GM12875 (cell line): ENCODE data around the gene CCM2L.

ENCODE experiments used
- H3K4me3 ChIP-seq: one replicate; pipeline ENCODE4 v1.5.1; 2011; ENCODE audit warnings: low read depth, low read length, control low read depth
- TF ChIP-seq, protein P1 (sequence below): IDR thresholded peaks from 2 replicates; pipeline ENCODE4 v1.5.1; 2011; ENCODE audit warnings: low read depth, mild to moderate bottlenecking, control low read depth, inconsistent platforms, low read length, moderate library complexity, borderline replicate concordance; ENCODE audit not compliant: insufficient read depth

CCM2L gene

GRCh38 chr20:31972471-31973021, 37.7 kb upstream of the CCM2L start:
- no peak overlapping the region for H3K4me3 ChIP-seq
- TF ChIP-seq, protein P1, sequence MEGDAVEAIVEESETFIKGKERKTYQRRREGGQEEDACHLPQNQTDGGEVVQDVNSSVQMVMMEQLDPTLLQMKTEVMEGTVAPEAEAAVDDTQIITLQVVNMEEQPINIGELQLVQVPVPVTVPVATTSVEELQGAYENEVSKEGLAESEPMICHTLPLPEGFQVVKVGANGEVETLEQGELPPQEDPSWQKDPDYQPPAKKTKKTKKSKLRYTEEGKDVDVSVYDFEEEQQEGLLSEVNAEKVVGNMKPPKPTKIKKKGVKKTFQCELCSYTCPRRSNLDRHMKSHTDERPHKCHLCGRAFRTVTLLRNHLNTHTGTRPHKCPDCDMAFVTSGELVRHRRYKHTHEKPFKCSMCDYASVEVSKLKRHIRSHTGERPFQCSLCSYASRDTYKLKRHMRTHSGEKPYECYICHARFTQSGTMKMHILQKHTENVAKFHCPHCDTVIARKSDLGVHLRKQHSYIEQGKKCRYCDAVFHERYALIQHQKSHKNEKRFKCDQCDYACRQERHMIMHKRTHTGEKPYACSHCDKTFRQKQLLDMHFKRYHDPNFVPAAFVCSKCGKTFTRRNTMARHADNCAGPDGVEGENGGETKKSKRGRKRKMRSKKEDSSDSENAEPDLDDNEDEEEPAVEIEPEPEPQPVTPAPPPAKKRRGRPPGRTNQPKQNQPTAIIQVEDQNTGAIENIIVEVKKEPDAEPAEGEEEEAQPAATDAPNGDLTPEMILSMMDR, result no peak

DNA sequence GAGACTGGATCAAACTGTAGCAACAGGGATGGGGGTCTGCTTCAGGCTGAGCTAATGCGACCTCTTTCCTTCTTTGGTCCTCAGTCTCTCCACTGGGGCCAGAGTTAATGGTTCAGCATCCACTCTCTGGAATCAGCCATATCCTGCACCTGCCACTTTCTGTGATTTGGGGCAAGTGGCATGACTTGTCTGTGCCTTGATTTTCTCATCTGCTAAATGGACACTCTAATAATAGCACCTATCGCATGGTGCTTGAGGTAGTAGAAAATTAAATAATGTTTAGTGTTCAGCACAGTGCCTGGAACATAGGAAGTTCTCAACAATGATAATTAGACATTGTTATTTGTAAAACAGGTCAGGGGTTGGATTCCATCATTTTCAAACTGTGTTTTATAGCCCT, 35.9 kb upstream of the CCM2L start:
- TF ChIP-seq, protein P1, result no peak
- no peak overlapping the region for H3K4me3 ChIP-seq

DNA sequence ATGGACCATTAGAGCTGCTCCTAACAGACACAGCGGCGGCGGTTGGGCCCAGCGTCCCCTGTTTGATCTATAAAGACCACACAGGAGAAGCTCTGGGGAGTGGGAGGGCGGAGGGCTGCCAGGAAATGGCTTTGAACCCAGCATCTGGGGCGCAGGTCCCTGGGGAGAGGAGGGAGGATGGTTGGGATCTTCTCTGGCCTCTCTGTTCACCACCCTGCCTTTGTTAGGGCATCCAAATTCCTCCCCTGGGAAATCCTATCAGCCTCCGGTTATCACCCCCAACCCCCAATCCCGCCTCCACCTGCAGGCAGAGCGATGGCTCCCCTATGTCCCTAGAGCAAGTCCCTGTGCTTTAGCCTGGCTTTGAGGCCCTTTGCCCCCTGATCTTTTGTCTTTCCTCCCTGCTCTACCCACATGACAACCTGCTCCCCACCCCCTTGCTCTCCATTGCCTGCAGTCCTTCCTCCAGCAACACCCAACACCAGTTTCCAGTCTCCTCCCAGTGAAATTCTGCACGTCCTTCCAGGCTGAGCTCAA, 35.2 kb upstream of the CCM2L start:
- TF ChIP-seq, protein P1, result no peak
- H3K4me3 ChIP-seq, result no peak overlapping the region

DNA sequence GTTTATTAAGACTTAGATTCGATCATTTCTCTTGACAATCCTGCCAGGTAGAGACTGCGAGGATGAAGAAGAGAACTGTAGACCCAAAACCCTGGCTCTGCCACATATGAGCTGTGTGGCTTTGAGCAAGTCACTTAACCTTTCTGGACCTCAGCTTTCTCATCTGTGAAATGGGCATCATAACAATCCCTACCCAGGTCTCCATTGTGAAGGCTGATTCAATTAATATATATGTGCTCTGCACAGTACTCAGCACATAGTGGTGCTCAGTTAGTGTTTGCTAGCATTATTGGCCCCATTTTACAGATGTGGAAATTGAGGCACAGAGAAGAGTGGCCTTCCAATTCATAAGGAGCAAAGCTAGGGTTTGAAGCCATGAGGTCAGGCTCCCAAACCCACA, 34.4 kb upstream of the CCM2L start:
- TF ChIP-seq, protein P1, result no peak
- H3K4me3 ChIP-seq, result no peak overlapping the region

DNA sequence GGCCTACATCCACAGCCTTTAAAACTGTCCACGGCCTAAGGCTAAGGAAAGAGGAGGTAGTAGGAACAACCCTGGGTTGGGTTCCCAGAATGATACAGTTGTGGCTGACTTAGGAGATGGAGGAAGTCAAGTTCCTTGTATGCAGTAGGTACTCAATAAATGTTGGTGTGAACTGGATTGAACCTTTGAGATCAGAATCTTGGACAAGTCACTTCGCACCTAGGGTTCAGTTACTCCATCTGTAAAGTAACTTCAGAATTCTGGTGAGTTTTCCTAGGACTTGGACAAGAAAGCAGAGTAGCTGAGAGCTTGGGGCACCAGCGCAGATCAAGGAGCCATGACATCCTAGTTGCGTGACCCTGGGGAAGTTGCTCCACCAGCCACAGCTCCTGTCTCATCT, 33.2 kb upstream of the CCM2L start:
- no peak overlapping the region for H3K4me3 ChIP-seq
- TF ChIP-seq, protein P1, result no peak

DNA sequence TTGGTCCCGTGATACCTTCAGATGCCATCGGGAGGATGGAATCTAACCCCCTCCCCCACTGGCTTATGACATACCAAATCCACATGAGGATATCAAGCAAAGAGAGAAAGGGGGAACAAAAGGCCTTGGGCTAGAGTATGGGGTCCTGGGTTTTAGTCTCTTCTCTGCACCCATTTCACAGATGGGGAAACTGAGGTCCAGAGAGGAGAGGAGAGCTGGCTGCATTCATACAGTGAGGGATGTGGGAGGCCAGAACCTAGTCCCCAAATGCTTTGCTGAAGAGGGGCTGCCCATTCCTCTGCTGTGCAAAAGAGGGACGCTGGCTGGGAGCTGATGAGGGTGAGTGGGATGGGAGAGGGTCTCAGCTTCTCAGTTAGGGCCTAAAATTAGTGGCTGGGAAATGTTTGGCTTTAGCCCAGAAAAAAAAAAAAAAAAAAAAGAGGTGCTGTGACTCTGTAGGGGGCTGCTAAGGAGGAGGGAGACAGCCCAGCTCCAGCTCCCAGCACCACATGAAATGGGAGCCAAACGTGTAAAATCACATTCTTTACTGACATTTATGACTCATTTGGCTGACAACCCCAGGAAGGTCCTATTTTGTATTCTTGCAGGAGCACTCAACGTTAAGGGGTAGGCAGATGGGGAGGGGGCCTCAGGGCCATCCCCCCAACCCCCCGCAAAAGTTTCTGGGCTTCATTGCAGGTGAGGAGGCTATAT, 30.4 kb upstream of the CCM2L start:
- H3K4me3 ChIP-seq, result no peak overlapping the region
- TF ChIP-seq, protein P1, result no peak

DNA sequence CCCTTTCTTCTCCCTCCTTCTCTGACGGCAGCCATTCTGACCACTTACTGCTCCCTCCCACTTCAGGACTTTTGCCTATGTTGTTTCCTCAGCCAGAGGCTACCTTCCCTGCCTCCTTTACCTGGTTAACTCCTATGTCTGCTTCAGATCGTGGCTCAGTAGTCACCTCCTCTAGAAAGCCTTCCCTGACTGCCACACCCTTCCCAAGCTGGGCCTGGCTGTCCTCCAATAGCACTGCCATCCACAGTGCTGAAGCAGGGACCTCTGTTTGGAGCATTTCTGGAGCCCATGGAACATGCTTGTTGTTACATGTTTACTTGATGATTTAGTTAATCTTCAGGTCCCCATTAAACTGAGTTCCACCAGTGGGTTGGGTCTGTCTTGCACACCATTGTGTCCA, 28.5 kb upstream of the CCM2L start:
- TF ChIP-seq, protein P1, result no peak

More for the DNA sequence above, 28.5 kb upstream of the CCM2L start:
- H3K4me3 ChIP-seq, result no peak overlapping the region
